Activated CD8-positive, alpha-beta T cell treated with anti-CD3 and anti-CD28 coated beads for 36 hours (primary cell): ENCODE measurements around the gene TRABD2B. TPM values are rescaled to one million over a fixed set of nuclear protein-coding genes. Genes with fewer than 3 reads are reported as not detected.

ENCODE experiments used
- ATAC-seq: fragments of 200-7000 bp; cut with Tn5 transposase; one replicate; pipeline ENCODE4 v1.10.0; 2021; ENCODE audit warnings: mild to moderate bottlenecking, moderate library complexity
- CTCF ChIA-PET: fragments of 350-600 bp; sonication (Branson Sonifier 250); formaldehyde crosslinking; loops from one replicate; lab custom pipeline; 2021; ENCODE audit warnings: antibody characterized with exemption; lab: Charles Lee
- POLR2A ChIA-PET: fragments of 350-600 bp; sonication (Branson Sonifier 250); formaldehyde crosslinking; loops from one replicate; lab custom pipeline; 2021; ENCODE audit warnings: antibody characterized with exemption; lab: Charles Lee
- DNase-seq: peaks from one replicate; pipeline ENCODE4 v3.0.0-alpha.2; 2020
- H3K27ac Mint-ChIP-seq: one replicate; pipeline ENCODE4 v1.8.0; 2021; ENCODE audit warnings: mild to moderate bottlenecking, mixed read lengths
- H3K27me3 Mint-ChIP-seq: one replicate; pipeline ENCODE4 v1.8.0; 2021; ENCODE audit warnings: mixed read lengths
- H3K36me3 Mint-ChIP-seq: one replicate; pipeline ENCODE4 v1.8.0; 2021; ENCODE audit warnings: low read depth, mixed read lengths
- H3K4me1 Mint-ChIP-seq: one replicate; pipeline ENCODE4 v1.8.0; 2021; ENCODE audit warnings: low read depth, mixed read lengths
- H3K4me3 Mint-ChIP-seq: one replicate; pipeline ENCODE4 v1.8.0; 2021; ENCODE audit warnings: mild to moderate bottlenecking, moderate library complexity, mixed read lengths
- H3K9me3 Mint-ChIP-seq: one replicate; pipeline ENCODE4 v1.8.0; 2021; ENCODE audit warnings: mixed read lengths
- intact Hi-C: fragments of 100-400 bp; cut with micrococcal nuclease; formaldehyde crosslinking; loops from one replicate; pipeline ENCODE4 v1.10.0; 2022
- total RNA-seq, 2 experiments: library from RNA; stranded (reverse); gene quantifications; one replicate each; pipeline ENCODE4 v1.2.3, GENCODE V29; 2021
- TF ChIP-seq, protein P1 (sequence below): fragments of 200-600 bp; IDR thresholded peaks from one replicate; pipeline ENCODE4 v1.8.0; 2022; ENCODE audit warnings: antibody characterized with exemption, mild to moderate bottlenecking

The TRABD2B gene
- total RNA-seq, 2 experiments from 2014 or later = not detected

DNA sequence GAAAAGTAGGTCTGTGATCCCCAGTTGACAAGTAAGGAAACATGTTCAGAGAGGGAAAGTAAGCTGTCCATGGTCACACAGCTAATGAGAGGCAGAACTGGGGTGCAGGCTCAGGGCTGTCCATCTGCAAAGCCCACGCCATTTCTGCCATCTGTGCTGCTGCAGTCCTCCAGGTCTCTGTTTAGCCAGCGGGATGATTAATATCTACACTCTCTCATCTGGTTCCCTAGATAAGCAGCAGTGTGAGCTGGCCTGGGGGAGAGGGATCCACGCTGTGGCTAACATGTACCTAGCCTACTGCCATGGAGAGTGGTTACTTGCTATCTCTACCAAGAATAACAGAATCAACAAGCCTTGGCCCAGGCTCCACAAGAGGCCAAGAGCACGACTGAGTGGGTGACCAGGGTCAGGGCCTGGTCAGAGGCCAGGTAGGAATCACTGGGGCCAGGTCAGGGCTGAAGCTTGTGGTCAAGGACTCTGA is 75.2 kb downstream of the TRABD2B start:
- DNase-seq (no peak), ATAC-seq (no peak)
- ChIA-PET POLR2A (no interaction called here), CTCF (no interaction called here)
- no peaks in the 10 kb centered on the region for H3K36me3 Mint-ChIP-seq
- H3K9me3 Mint-ChIP-seq = no peaks in the 10 kb centered on the region
- TF ChIP-seq, protein P1, sequence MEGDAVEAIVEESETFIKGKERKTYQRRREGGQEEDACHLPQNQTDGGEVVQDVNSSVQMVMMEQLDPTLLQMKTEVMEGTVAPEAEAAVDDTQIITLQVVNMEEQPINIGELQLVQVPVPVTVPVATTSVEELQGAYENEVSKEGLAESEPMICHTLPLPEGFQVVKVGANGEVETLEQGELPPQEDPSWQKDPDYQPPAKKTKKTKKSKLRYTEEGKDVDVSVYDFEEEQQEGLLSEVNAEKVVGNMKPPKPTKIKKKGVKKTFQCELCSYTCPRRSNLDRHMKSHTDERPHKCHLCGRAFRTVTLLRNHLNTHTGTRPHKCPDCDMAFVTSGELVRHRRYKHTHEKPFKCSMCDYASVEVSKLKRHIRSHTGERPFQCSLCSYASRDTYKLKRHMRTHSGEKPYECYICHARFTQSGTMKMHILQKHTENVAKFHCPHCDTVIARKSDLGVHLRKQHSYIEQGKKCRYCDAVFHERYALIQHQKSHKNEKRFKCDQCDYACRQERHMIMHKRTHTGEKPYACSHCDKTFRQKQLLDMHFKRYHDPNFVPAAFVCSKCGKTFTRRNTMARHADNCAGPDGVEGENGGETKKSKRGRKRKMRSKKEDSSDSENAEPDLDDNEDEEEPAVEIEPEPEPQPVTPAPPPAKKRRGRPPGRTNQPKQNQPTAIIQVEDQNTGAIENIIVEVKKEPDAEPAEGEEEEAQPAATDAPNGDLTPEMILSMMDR = no peak
- H3K27ac Mint-ChIP-seq = no peak overlapping the region
- H3K27me3 Mint-ChIP-seq = peaks cover 11% of the 10 kb centered on the region
- H3K4me3 Mint-ChIP-seq = no peak overlapping the region
- no peaks in the 10 kb centered on the region for H3K4me1 Mint-ChIP-seq
- intact Hi-C loops = no loop called here

DNA sequence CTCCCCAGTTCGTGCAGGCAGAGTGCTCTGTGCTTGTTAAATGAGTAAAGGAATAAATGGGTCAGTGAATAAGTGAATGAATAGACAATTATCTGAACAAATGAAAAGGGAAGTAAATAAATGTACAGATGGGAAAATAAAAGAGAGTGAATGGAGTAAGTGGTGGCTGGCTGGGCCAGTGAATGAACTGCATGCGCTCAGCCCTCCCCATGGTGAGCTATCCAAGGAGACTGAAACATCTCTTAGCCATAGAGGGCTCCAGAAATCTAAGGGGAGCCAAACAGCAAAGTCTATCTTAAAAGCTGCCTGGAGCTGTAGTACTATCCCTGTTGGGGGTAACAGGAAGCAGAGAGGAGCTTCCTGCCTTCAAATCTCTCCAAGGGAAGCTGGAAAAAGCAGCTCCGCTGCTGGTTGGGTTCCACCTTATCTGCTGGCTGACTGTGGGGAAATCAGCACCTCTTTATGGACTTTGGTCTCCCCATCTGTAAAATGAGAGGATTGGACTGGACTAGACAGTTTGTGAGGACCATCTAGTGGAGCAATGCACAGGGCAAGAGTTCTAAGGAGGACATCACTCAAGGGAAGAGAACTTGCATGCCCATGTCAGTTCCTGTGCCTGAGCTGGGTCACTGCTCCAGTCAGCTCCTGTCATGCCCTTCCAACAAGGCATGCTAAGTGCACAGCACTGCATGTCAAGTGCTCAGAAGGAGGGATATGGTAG is 77.9 kb downstream of the TRABD2B start:
- TF ChIP-seq, protein P1 = no peak
- ChIA-PET CTCF (no interaction called here), POLR2A (no interaction called here)
- DNase-seq = no peak
- no peak for ATAC-seq
- Mint-ChIP-seq H3K27ac (no peak overlapping the region), H3K36me3 (no peaks in the 10 kb centered on the region), H3K4me1 (no peaks in the 10 kb centered on the region), H3K27me3 (peaks cover 8% of the 10 kb centered on the region), H3K9me3 (no peaks in the 10 kb centered on the region), H3K4me3 (no peak overlapping the region)
- intact Hi-C loops = no loop called here

DNA sequence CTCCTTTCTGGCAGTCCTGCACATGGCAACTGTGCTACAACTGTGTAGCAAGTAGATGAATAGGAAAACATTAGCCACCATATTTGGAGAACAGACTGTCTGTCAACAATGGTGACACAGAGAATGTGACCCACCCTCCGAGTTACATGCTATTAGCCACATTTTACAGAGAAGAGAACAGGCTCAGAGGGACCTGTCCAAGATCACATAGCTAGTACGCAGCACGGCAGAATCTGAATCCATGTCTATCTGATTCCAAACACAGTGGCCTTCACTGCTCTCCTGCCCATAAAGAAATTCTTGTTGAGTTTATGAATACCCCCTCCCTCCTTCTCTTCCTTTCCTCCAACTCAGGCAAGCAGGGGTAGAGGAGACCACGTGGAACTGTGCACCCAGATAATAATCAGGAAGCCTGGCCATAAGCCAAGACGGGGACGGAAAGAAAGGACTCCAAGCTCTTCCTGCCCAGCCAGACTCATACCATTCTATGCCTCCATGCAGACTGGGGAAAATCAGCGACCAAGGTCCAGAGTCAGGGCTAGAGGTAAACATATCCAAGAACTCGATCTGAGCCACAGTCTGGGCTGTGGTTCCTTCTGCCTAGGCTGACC is 78.8 kb downstream of the TRABD2B start:
- no peak for ATAC-seq
- CTCF ChIA-PET = no interaction called here
- POLR2A ChIA-PET = no interaction called here
- H3K27me3 Mint-ChIP-seq = peaks cover 7% of the 10 kb centered on the region
- TF ChIP-seq, protein P1 = no peak
- H3K9me3 Mint-ChIP-seq = no peaks in the 10 kb centered on the region
- DNase-seq = no peak
- intact Hi-C loops = no loop called here
- no peak overlapping the region for H3K27ac Mint-ChIP-seq
- H3K4me3 Mint-ChIP-seq = no peak overlapping the region
- H3K36me3 Mint-ChIP-seq = no peaks in the 10 kb centered on the region
- no peaks in the 10 kb centered on the region for H3K4me1 Mint-ChIP-seq

DNA sequence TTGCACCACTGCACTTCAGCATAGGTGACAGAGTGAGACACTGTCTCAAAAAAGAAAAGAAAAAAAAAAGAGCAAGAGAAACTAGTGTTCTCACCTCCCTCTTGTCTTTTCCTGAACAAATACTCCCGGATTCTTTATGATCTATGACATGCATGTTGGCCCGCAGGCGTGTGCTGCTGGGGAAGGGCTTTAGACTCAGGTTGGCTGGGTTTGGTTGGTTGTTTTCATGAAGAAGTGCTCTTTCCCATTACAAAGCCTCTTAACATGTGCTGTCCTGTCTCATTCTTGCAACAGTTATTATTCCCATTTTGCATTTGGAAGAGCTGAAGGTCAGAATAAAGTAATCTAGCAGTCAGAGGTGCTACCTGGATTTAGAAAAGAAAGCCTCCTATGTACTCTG is 79.5 kb downstream of the TRABD2B start:
- no peak for ATAC-seq
- Mint-ChIP-seq H3K36me3 (no peaks in the 10 kb centered on the region), H3K4me3 (no peak overlapping the region), H3K4me1 (no peaks in the 10 kb centered on the region), H3K9me3 (no peaks in the 10 kb centered on the region), H3K27me3 (peaks cover 2% of the 10 kb centered on the region), H3K27ac (no peak overlapping the region)
- TF ChIP-seq, protein P1 = no peak
- intact Hi-C loops = no loop called here
- ChIA-PET POLR2A (interaction anchor here (0.6 kb wide), 1 partner anchor 95 kb away, joined by 3 read pairs; no protein-coding TSS in a partner anchor), CTCF (no interaction called here)
- no peak for DNase-seq

DNA sequence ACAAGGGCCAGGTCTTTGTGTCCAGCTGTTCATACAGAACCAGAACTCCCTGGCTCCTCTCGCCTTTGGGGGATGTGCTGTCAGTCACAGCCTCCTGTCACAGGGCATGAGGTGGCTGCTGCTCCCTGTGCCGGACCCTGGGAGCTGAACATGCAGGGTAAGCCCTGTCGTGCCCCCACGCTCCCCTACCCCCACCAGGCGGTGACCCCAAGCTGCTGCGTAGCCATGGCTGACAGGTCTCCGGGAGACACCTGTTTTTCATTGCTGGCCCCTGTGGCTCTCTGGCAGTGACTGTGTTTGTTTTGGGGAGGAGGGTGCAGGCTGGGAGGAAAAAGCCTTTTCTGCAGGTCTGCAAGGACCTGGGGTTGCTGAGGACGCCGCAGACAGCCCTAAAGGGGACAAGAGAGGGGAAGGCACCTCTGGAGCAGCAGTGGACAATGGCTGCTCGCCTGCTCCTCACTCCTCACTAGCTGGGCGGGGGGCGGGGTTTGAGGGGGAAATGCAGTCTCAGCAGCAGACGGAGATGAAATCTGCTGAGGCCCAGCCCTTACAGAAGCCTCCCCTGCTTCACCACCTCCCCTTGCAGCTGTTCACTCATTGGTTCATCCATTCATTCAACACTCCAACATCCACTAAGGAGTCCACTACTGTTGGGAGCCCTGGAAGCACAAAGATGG is 81.4 kb downstream of the TRABD2B start:
- Mint-ChIP-seq H3K4me1 (no peaks in the 10 kb centered on the region), H3K27me3 (peaks cover 5% of the 10 kb centered on the region), H3K9me3 (no peaks in the 10 kb centered on the region), H3K36me3 (no peaks in the 10 kb centered on the region), H3K4me3 (no peak overlapping the region), H3K27ac (no peak overlapping the region)
- ChIA-PET CTCF (no interaction called here), POLR2A (no interaction called here)
- DNase-seq (no peak), ATAC-seq (no peak)
- TF ChIP-seq, protein P1 = no peak
- intact Hi-C loops = no loop called here
